Measurements from ENCODE around the gene URB2. TPM values are rescaled to one million over a fixed set of nuclear protein-coding genes. Genes with fewer than 3 reads are reported as not detected.

Gene URB2
- total RNA-seq, 3 donors from 2014 or later (not counting 1 experiment from before 2014, with no cell fraction given): 5.5 to 10.4 (median 9.8) TPM

DNA sequence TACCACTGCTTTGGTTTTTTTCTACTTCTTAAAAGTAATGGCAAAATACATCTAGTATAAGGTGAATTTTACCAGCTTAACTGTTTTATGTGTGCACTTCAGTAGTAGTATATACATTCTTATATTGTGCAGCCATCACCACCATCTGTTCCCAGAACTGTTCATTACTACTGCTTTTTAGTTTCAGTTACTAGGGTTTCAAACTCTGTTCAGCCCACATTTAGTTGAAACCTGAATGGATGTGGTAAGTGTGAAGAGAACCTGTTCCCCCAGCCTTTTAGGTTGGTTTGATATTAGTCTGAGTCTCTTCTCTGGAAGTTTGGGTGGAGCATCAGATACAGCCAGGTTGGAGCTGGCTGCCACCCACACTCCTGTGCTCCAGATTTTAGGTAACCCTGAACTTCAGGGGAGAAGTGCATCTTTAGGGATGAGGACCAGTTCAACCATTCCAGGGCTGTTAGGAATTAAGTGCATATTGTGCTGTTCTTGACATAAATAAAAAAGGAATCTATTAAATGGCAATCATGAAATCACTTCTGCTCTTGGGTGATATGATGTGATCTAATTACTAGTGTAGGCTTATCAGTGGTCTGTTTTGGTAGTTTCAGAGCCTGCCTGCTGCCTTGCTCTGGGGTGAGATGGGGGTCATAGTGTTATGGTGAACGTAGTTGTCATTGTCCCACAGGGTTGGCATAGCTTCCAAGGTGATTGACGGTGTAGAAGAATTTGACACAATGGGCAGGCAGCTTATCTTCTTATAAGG, 32.1 kb downstream of the URB2 start:
- Mint-ChIP-seq H3K4me1 (no peaks in the 10 kb centered on the region), H3K4me3 (no peak overlapping the region), H3K27ac (no peak overlapping the region), H3K36me3 (no peaks in the 10 kb centered on the region), H3K27me3 (ENCODE audit: low read depth in 2 of 2) (no peaks in the 10 kb centered on the region), H3K9me3 (no peaks in the 10 kb centered on the region)
- H3K27me3 ChIP-seq (ENCODE audit: control insufficient read depth, insufficient read depth, low read length): no peaks in the 10 kb centered on the region
- no peak for ATAC-seq
- intact Hi-C loops (cut with micrococcal nuclease): no loop called here
- no peak overlapping the region for H3K27ac ChIP-seq (ENCODE audit: low read length)
- no peaks in the 10 kb centered on the region for H3K4me1 ChIP-seq (ENCODE audit: control insufficient read depth, insufficient read depth, low read length)
- H3K4me3 ChIP-seq (ENCODE audit: low read length): no peak overlapping the region
- WGBS (ENCODE audit: insufficient coverage): 100% methylated on average over 2 of the region's 2 CpGs
- no peaks in the 10 kb centered on the region for H3K9me3 ChIP-seq (ENCODE audit: control insufficient read depth, insufficient read depth, low read length)
- peaks cover 36% of the 10 kb centered on the region for H3K36me3 ChIP-seq (ENCODE audit: control insufficient read depth, insufficient read depth, low read length)
- no peak for DNase-seq
- TF ChIP-seq, protein P1, sequence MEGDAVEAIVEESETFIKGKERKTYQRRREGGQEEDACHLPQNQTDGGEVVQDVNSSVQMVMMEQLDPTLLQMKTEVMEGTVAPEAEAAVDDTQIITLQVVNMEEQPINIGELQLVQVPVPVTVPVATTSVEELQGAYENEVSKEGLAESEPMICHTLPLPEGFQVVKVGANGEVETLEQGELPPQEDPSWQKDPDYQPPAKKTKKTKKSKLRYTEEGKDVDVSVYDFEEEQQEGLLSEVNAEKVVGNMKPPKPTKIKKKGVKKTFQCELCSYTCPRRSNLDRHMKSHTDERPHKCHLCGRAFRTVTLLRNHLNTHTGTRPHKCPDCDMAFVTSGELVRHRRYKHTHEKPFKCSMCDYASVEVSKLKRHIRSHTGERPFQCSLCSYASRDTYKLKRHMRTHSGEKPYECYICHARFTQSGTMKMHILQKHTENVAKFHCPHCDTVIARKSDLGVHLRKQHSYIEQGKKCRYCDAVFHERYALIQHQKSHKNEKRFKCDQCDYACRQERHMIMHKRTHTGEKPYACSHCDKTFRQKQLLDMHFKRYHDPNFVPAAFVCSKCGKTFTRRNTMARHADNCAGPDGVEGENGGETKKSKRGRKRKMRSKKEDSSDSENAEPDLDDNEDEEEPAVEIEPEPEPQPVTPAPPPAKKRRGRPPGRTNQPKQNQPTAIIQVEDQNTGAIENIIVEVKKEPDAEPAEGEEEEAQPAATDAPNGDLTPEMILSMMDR (IDR thresholded peaks at IDR 0.05): no peak

DNA sequence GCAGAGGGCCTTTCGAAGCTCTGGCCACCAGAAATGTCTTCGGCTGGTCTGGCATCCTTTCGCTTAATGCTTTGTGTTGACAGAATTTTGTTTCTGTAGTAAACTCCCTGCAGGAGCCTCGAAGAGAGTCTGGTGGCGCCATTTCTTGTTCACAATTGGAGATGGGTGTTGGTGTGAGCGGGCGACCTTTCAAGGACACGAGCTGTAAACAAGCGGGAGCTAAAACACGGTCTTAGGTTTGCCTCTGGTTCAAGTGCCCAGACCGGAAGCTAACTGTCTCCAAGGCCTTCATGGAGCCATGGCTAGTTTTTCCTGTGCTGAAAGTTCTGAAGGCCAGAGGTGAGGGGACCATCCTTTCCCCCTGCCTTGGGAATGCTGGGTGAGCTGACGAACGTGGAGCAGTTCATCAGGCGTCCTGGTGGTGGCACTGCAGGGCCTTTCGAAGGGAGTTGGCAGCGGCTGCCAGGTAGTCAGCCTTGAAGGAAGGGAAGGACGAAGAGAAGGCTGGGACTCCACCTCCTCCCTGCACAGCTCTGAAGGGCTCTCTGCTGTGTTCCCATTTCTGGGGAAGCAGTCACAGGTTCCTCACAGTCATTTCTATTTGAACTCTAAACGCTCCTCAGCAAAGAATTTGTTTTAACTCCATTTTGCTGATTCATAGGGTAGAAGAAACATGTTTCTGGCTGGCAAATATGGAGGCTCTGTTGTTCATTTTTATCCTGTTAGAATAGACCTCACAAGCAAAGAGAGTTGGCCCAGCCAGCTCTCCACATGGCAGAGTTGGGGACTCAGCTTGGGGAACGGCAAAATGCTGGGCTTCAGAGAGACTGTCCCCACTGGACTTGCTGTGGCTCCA, 35.2 kb downstream of the URB2 start:
- Mint-ChIP-seq H3K27me3 (ENCODE audit: low read depth in 2 of 2) (no peaks in the 10 kb centered on the region), H3K36me3 (no peaks in the 10 kb centered on the region), H3K4me1 (no peaks in the 10 kb centered on the region), H3K9me3 (no peaks in the 10 kb centered on the region), H3K4me3 (no peak overlapping the region), H3K27ac (no peak overlapping the region)
- intact Hi-C loops (cut with micrococcal nuclease): loop anchor here (1.0 to 10.0 kb wide), 3 partner anchors 406 to 649 kb away; no protein-coding TSS in a partner anchor
- Histone ChIP-seq H3K4me1 (ENCODE audit: control insufficient read depth, insufficient read depth, low read length) (peaks cover 13% of the 10 kb centered on the region), H3K27me3 (ENCODE audit: control insufficient read depth, insufficient read depth, low read length) (no peaks in the 10 kb centered on the region), H3K27ac (ENCODE audit: low read length) (no peak overlapping the region), H3K4me3 (ENCODE audit: low read length) (no peak overlapping the region), H3K36me3 (ENCODE audit: control insufficient read depth, insufficient read depth, low read length) (peaks cover 26% of the 10 kb centered on the region), H3K9me3 (ENCODE audit: control insufficient read depth, insufficient read depth, low read length) (no peaks in the 10 kb centered on the region)
- ATAC-seq (peak; percentile 60 to 76 (median 70)), DNase-seq (peak; percentile 53 to 80)
- WGBS (ENCODE audit: insufficient coverage): 66% methylated on average over 19 of the region's 19 CpGs
- TF ChIP-seq, protein P1 (IDR thresholded peaks at IDR 0.05): peak; percentile 73

DNA sequence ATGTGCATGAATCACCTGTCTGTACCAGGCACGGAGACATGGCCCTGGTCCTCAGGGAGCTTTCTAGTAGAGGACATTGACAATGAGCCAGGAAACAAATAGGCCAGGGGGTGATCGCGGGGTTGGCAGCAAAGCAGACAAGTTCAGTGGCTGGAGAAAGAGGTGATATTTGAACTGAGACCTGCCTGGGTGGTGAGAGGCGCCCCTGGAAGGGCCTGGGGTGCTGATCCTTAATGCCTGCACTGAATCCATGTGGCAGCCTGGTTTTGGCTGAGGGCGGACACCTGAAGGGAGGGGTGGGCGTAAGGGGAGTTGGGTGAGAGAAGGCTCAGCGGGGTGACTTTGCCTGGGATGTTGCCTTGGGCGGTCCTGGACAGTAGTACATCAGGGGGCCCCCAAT, 35.9 kb downstream of the URB2 start:
- peaks cover 20% of the 10 kb centered on the region for H3K36me3 ChIP-seq (ENCODE audit: control insufficient read depth, insufficient read depth, low read length)
- Mint-ChIP-seq H3K9me3 (no peaks in the 10 kb centered on the region), H3K4me3 (no peak overlapping the region), H3K4me1 (no peaks in the 10 kb centered on the region), H3K27ac (no peak overlapping the region), H3K36me3 (no peaks in the 10 kb centered on the region), H3K27me3 (ENCODE audit: low read depth in 2 of 2) (no peaks in the 10 kb centered on the region)
- 98% methylated on average over 8 of the region's 8 CpGs for WGBS (ENCODE audit: insufficient coverage)
- DNase-seq: no peak
- no peak overlapping the region for H3K4me3 ChIP-seq (ENCODE audit: low read length)
- H3K4me1 ChIP-seq (ENCODE audit: control insufficient read depth, insufficient read depth, low read length): peaks cover 13% of the 10 kb centered on the region
- H3K9me3 ChIP-seq (ENCODE audit: control insufficient read depth, insufficient read depth, low read length): no peaks in the 10 kb centered on the region
- H3K27ac ChIP-seq (ENCODE audit: low read length): no peak overlapping the region
- ATAC-seq: no peak
- intact Hi-C loops (cut with micrococcal nuclease): loop anchor here (1.0 to 10.0 kb wide), 3 partner anchors 407 to 648 kb away; no protein-coding TSS in a partner anchor
- no peaks in the 10 kb centered on the region for H3K27me3 ChIP-seq (ENCODE audit: control insufficient read depth, insufficient read depth, low read length)
- TF ChIP-seq, protein P1 (IDR thresholded peaks at IDR 0.05): no peak

All from natural killer cell (primary cell).